IPS DF 6.9 (cell line): ENCODE results near the gene ANTXR2.

Experiments
- DNase-seq: peaks from one replicate; pipeline ENCODE4 v3.0.0-alpha.2; 2013; ENCODE audit warnings: low read depth, low spot score
- H3K27ac ChIP-seq: one replicate; pipeline ENCODE4 v1.5.1; 2013; ENCODE audit warnings: low read length, control low read depth
- H3K27me3 ChIP-seq: 2 replicates; pipeline ENCODE4 v1.6.1; 2013; ENCODE audit warnings: mild to moderate bottlenecking, low read length; ENCODE audit not compliant: control insufficient read depth, insufficient read depth
- H3K36me3 ChIP-seq: 2 replicates; pipeline ENCODE4 v1.6.1; 2013; ENCODE audit warnings: low read length; ENCODE audit not compliant: control insufficient read depth, insufficient read depth
- H3K4me1 ChIP-seq: 2 replicates; pipeline ENCODE4 v1.6.1; 2013; ENCODE audit warnings: low read length; ENCODE audit not compliant: control insufficient read depth, insufficient read depth
- H3K4me3 ChIP-seq: 2 replicates; pipeline ENCODE4 v1.5.1; 2013; ENCODE audit warnings: mild to moderate bottlenecking, low read length
- H3K9me3 ChIP-seq: 2 replicates; pipeline ENCODE4 v1.6.1; 2013; ENCODE audit warnings: low read length, inconsistent platforms; ENCODE audit not compliant: control insufficient read depth, insufficient read depth
- WGBS: extraction: QIAGEN DNeasy Blood & Tissue Kit; methylation state at CpG from one replicate; pipeline ENCODE4 v1.1.7; 2013; ENCODE audit warnings: mixed read lengths, missing lambda C conversion rate; ENCODE audit not compliant: insufficient read length, insufficient coverage; 5-methylcytosine and 5-hydroxymethylcytosine counted together

Gene ANTXR2

DNA sequence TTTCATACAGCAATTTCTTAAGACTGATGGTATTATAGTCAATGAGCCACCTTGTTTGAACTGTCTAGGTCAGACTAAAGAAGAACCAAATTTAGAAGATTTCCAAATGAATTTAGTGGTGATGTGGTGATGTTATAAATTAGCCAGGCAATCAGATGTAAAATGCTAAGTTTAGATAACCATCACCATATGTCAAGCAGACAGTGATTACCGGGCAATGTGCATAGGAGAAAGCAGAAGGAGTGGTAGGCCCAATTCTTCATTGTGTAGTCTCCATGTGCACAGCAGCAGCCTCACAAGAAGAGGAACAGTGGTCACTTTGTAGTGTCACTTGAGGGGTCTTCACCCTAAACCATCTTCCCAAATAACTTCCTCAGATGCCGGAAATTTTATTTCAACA, 198.8 kb downstream of the ANTXR2 start:
- Histone ChIP-seq H3K27ac (no peak overlapping the region), H3K4me3 (no peak overlapping the region), H3K4me1 (no peaks in the 10 kb centered on the region), H3K27me3 (no peaks in the 10 kb centered on the region), H3K36me3 (no peaks in the 10 kb centered on the region), H3K9me3 (no peaks in the 10 kb centered on the region)
- WGBS: no CpG with 5 or more reads among the region's 2 CpGs
- no peak for DNase-seq

DNA sequence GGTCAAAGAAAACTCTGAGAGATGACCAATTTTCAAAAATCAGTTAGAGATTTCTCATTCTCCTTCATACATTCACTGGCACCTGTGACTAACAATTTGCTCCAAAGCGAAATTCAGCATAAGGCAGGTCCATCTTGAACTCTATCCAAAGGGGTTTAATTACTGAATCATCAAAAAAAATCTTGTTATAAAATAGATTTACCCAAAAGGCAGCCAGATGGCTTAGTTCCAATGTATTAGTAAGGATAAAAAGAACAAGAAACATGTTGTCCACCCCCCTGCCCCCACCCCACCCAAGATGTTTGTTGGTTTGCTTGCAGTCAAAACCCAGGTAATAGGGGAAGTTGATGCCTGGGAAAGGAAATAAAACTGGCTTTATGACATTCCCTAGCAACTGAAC, 200.3 kb downstream of the ANTXR2 start:
- WGBS: no CpG with 5 or more reads among the region's 1 CpG
- Histone ChIP-seq H3K27ac (no peak overlapping the region), H3K27me3 (no peaks in the 10 kb centered on the region), H3K36me3 (no peaks in the 10 kb centered on the region), H3K4me1 (no peaks in the 10 kb centered on the region), H3K9me3 (no peaks in the 10 kb centered on the region), H3K4me3 (no peak overlapping the region)
- no peak for DNase-seq

DNA sequence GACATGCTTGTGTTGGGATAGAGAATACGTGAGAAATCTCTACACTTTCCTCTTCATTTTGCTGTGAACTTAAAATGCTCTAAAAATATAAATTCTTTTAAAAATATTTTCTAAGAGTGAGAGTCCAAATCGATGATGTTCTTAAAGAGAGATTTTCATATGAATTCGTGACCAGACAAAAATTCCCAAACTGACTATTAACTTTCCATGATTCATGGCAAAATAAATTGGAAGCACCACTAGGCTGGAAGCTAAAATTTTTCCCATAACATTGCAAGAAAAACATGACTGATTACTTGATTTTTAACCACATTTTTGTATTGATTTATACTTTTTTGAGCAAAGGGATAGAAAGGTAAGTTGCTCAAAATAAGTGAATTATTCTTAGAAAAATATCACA, 201.1 kb downstream of the ANTXR2 start:
- no CpG with 5 or more reads among the region's 3 CpGs for WGBS
- Histone ChIP-seq H3K4me3 (no peak overlapping the region), H3K36me3 (no peaks in the 10 kb centered on the region), H3K9me3 (no peaks in the 10 kb centered on the region), H3K27me3 (no peaks in the 10 kb centered on the region), H3K4me1 (no peaks in the 10 kb centered on the region), H3K27ac (no peak overlapping the region)
- no peak for DNase-seq

DNA sequence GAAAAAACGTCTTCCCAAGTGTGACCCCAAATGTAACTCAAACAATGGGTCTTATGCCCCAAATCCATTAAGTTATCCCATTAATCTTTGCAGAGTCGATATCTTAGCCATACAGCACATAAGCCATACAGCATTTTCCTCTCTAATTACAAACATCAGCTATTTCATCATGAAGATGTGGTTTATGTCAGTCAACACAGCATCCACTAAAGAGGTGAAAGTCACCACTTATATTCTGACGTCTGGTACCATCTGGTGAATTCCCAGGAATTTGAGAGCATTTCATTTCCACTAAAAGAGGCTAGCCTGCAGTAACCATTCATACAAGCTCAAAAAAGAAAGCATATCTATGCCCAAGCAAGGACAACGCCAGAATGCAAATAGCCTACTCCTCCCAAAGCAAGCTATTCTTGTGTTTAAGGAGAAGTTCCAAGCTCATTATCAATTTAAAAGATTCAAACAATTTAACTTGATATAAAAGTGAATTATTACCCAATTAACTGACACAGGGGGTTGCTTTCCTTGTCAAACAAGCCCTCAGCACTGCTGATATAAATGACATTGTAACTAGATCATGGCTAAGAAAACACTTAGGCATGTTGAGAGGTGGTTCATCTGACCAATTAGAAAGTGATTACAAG, 203.3 kb downstream of the ANTXR2 start:
- H3K27me3 ChIP-seq: no peaks in the 10 kb centered on the region
- no CpG with 5 or more reads among the region's 4 CpGs for WGBS
- no peaks in the 10 kb centered on the region for H3K36me3 ChIP-seq

DNA sequence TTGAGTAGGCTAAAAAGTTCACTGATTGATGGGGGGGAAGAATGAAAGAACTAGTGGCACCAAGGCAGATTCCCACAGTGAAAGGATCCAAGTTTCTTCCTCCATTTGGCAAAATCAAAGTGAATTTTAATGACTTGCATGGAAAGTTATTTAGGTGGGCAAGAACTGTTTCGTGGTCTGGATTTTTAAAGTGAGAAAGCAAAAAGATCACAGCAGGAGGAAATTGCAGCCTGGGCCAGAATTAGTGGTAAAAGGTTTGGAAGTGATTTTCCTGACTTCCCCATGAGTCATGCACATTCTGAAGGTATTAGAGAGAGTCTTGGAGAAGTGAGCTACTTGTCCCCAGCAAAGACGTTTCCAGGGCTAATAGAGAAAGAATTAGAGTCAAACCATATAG, 207.8 kb downstream of the ANTXR2 start:
- Histone ChIP-seq H3K4me1 (no peaks in the 10 kb centered on the region), H3K9me3 (no peaks in the 10 kb centered on the region), H3K27ac (no peak overlapping the region), H3K4me3 (no peak overlapping the region), H3K27me3 (no peaks in the 10 kb centered on the region), H3K36me3 (no peaks in the 10 kb centered on the region)
- no CpG with 5 or more reads among the region's 2 CpGs for WGBS
- no peak for DNase-seq

More for the DNA sequence above, 203.3 kb downstream of the ANTXR2 start:
- no peak for DNase-seq
- H3K4me3 ChIP-seq: no peak overlapping the region
- no peaks in the 10 kb centered on the region for H3K4me1 ChIP-seq
- no peaks in the 10 kb centered on the region for H3K9me3 ChIP-seq
- H3K27ac ChIP-seq: no peak overlapping the region

DNA sequence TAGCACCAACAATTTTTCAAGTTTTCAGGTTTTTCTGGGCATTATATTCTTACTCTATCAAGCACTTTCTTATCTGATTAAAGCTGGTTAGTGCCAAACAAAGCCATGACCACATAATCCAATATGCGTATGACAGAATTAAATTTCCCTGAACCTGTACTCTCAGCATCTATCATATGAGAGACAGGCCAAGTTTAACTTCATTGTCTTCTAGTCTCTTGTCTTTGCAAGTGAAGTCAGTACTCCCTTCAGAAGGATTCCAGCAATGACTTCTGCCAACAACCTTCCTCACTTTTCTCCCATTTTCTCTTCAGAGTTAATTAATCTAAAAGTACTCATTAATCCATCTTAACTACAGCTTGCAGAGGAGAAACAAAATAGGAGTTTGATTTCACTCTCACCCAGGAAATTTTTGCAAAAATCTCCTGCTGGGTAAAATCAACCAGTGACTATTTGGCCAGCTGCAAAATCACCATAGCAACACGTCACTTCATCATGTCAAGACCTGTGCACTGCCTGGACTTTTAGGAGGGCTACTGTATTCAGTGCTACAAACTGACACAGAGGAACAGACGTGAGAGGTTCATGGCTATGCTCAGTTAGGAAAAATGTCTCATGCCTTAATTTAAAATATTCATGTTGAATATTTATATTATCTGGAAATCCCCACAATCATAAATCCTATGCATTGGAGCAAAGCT, 208.4 kb downstream of the ANTXR2 start:
- Histone ChIP-seq H3K27ac (no peak overlapping the region), H3K27me3 (no peaks in the 10 kb centered on the region), H3K36me3 (no peaks in the 10 kb centered on the region), H3K4me1 (no peaks in the 10 kb centered on the region), H3K9me3 (no peaks in the 10 kb centered on the region), H3K4me3 (no peak overlapping the region)
- DNase-seq: no peak
- no CpG with 5 or more reads among the region's 3 CpGs for WGBS

DNA sequence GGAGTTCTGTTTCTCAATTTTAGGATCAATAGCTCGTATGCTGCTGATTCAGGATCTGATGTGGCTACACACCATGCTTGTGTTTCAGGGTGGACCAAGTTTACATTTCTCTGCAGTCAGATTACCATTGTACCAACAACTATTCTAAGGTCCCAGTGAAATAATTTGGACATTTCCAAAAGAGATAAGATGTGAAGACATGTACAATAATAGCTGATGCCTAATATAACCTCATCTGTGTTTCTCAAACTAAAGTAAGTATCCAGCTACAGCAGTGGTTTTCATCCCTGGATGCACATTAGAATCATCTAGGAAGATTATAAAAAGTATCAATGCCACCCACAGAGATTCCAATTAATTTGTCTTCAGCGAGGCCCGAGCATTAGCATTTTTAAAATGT, 209.7 kb downstream of the ANTXR2 start:
- WGBS: no CpG with 5 or more reads among the region's 3 CpGs
- no peak overlapping the region for H3K4me3 ChIP-seq
- H3K4me1 ChIP-seq: no peaks in the 10 kb centered on the region
- H3K9me3 ChIP-seq: no peaks in the 10 kb centered on the region
- no peaks in the 10 kb centered on the region for H3K36me3 ChIP-seq
- no peaks in the 10 kb centered on the region for H3K27me3 ChIP-seq
- H3K27ac ChIP-seq: no peak overlapping the region
- DNase-seq: no peak

DNA sequence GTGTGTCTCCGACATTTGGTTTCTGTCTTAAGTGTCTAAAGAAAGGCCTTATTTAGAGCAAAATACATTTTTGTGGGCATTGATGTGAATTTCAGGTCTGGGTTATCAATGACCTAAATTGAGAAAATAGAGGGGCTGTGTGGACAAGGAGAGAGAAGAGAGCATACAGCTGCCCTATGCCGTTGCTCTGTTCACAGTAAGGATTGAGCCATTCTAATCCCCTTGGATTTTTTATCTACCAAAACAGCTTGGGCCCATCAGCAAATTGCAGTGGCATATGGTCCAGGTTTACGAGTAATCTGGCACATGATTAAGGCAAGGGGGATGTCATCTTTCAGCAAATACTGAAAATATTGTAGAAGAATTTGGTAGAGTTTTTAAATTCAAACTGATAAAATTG, 210.2 kb downstream of the ANTXR2 start:
- Histone ChIP-seq H3K4me3 (no peak overlapping the region), H3K4me1 (no peaks in the 10 kb centered on the region), H3K27me3 (no peaks in the 10 kb centered on the region), H3K36me3 (no peaks in the 10 kb centered on the region), H3K9me3 (no peaks in the 10 kb centered on the region), H3K27ac (no peak overlapping the region)
- WGBS: no CpG with 5 or more reads among the region's 3 CpGs
- DNase-seq: no peak

DNA sequence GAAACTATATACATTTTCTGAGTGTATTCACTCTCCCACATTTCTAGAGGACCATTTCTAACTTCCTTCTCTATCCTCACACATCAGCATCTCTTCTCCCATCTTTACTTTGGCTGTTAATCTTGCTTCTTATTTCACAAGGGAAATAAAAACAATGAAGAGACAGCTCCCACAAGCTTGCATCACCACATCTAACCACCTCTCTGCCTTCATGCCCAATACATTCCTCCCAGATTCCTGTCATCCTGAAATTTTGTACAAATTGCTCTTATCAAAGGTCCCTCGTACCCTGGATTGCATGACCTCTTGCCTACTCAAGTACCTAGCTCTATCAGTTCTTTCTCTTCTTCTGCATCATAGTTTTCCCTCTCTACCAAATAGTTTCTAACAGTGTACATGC, 215.2 kb downstream of the ANTXR2 start:
- H3K4me3 ChIP-seq: no peak overlapping the region
- WGBS: no CpG with 5 or more reads among the region's 1 CpG
- no peak overlapping the region for H3K27ac ChIP-seq
- DNase-seq: no peak
- H3K4me1 ChIP-seq: no peaks in the 10 kb centered on the region
- no peaks in the 10 kb centered on the region for H3K36me3 ChIP-seq
- H3K27me3 ChIP-seq: no peaks in the 10 kb centered on the region
- no peaks in the 10 kb centered on the region for H3K9me3 ChIP-seq

DNA sequence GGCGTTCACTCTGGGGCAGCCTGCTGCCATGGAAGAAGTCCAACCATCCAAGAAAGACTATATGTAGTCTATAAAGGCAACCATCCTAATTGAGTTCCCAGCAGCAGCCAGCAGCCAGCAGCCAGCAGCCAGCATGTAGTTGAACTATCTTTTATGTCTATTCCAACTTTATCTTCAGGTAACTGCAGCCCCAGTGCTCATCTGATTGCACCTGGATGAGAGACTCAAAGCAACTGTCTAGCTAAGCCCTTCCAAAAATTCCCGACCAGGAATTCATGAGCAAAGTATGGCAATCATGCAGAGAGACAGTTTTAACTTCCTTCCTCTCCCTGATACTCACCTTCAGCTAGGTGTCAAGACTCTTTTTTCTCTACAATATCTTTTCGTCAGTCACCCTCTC, 216.8 kb downstream of the ANTXR2 start:
- Histone ChIP-seq H3K27me3 (no peaks in the 10 kb centered on the region), H3K9me3 (no peaks in the 10 kb centered on the region), H3K36me3 (no peaks in the 10 kb centered on the region), H3K27ac (no peak overlapping the region), H3K4me3 (no peak overlapping the region), H3K4me1 (0 out of 2 replicates have a peak, but pooled peaks cover 3% of the 10 kb centered on the region)
- no CpG with 5 or more reads among the region's 3 CpGs for WGBS
- no peak for DNase-seq
